Rectal smooth muscle tissue (tissue), 1 donor: Measurements from ENCODE around the gene GABARAPL2.
A peak's percentile ranks its signal among the peaks of the same experiment; 100 is the strongest.
"Not testable (repeated sequence)": the region's sequence is repeated elsewhere in the genome, so short reads cannot be mapped to it uniquely, and the experiment has no call there.

Experiments used
- H3K27ac ChIP-seq: one replicate; pipeline ENCODE4 v1.7.0; 2013; ENCODE audit warnings: low read depth, low read length, inconsistent platforms
- H3K27me3 ChIP-seq: one replicate; pipeline ENCODE4 v1.7.0; 2013; ENCODE audit warnings: low read length; ENCODE audit not compliant: control insufficient read depth, insufficient read depth
- H3K36me3 ChIP-seq: one replicate; pipeline ENCODE4 v1.7.0; 2013; ENCODE audit warnings: low read length; ENCODE audit not compliant: control insufficient read depth, insufficient read depth
- H3K4me1 ChIP-seq: one replicate; pipeline ENCODE4 v1.7.0; 2013; ENCODE audit warnings: low read length; ENCODE audit not compliant: control insufficient read depth, insufficient read depth
- H3K4me3 ChIP-seq: one replicate; pipeline ENCODE4 v1.7.0; 2013; ENCODE audit warnings: low read length
- H3K9ac ChIP-seq: one replicate; pipeline ENCODE4 v1.7.0; 2013; ENCODE audit warnings: low read length

Gene GABARAPL2

DNA sequence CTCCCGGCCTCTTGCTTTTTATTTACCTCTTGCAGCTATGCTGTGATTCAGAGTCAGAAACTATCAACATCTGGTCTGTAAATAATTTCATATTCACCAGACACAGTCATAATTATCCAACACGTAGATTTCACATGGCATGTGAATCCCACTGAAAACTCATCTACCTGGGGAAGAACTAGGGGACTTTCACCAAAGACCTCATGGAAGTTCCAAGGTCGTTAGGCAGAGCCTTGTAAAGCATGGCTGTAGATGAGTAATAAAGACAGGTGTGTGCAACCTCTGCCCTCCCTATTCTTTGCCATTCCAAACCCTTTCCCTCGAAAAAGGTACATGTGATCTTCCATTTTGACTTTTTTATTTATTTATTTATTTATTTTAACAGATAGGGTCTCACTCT lies 28.4 kb upstream of the GABARAPL2 start:
- H3K9ac ChIP-seq = no peak overlapping the region
- no peaks in the 10 kb centered on the region for H3K4me1 ChIP-seq
- no peak overlapping the region for H3K27ac ChIP-seq
- H3K27me3 ChIP-seq = no peaks in the 10 kb centered on the region
- H3K36me3 ChIP-seq = peaks cover 2% of the 10 kb centered on the region
- no peak overlapping the region for H3K4me3 ChIP-seq

DNA sequence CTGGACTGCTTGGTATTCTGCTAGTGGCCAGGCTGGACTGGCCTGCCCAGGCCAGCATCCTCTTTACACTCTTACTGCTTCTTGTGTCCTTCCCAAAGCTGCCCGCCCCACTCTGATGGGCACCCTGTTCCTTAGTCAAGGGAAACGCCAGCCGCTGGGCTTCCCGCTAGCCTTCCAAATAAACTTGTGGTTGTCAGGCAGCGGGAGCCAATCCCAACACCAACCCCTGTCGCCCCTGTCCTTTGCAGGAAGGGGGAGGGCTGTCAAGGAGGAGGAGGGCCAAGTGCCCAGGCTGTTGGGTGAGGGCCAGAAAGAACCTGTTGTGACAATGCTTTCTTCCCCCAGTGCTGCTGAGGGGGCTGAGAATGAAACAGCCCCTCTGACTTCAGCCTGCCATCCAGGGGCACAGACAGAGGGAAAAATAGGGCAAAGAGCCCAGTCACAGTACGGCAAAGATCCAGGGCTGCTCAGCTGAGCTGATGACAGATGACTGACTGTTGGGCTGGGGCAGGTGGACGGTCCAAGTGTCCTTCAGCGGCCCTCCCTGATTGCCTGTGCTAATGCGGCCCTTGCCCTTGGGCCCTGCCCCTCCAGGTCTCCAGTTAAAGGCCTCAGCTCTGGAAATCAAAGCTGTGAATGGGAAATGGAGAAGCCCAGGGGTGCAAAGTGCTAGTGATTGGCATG lies 27.2 kb upstream of the GABARAPL2 start:
- not testable (repeated sequence) for H3K27me3 ChIP-seq, H3K4me1 ChIP-seq, H3K9ac ChIP-seq, H3K36me3 ChIP-seq, H3K4me3 ChIP-seq, H3K27ac ChIP-seq

DNA sequence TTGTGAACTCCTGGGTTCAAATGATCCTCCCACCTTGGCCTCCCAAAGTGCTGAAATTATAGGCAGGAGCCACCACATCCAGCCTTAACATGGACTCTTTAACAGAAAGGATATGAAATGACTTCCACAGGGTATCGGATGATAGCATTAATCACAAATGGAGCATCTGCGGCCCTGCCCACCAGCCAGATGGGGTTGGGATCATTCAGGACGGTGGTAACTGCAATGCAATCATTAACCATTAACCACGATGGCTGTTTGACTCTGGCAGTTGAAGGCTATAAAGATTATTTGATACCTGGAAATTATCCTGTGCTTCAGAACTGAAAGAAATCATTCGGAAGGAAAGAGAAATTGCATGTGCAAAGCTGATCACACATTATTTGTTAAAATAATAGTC lies 24.9 kb upstream of the GABARAPL2 start:
- peaks cover 2% of the 10 kb centered on the region for H3K36me3 ChIP-seq
- no peak overlapping the region for H3K27ac ChIP-seq
- H3K4me1 ChIP-seq = no peaks in the 10 kb centered on the region
- H3K27me3 ChIP-seq = no peaks in the 10 kb centered on the region
- no peak overlapping the region for H3K9ac ChIP-seq
- H3K4me3 ChIP-seq = no peak overlapping the region

DNA sequence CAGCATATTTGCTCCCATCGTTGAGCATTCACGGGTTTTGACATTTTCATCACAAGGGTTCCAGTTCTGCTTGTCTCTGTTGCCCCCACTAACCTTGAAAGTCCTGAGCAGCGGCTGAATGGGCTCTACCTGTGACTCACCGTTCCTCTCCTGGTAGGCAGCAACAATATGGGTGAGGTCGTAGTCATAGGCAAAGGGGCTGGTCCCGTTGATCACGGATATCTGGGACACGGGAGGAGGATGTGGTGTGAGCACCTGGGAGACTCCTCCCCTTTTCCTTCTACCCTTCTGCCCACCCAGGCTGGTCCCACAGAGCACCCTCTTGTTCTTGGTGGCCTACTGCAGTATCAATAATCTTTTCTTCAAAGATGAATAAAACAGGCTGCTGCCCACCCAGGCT lies 23.7 kb upstream of the GABARAPL2 start:
- not testable (repeated sequence) for H3K36me3 ChIP-seq, H3K4me3 ChIP-seq, H3K27me3 ChIP-seq, H3K27ac ChIP-seq, H3K9ac ChIP-seq, H3K4me1 ChIP-seq

DNA sequence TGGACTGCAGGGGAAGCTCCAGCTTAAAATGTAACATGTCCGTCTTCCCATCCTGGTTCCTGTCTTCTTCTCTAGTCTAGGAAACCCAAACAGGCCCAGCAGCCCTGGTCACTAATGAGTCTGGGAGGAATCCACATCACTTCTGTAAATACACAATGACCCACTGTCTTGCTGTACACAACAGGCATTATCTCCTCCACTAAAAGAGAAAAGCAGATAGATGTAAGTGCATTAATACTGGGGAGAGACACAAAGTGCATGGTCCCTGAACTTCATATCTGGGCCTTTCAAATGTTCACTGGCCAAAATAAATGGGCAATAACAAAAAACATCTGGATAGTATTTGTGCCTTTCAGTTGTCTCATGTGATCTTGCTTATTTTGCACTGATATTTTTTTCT lies 20.3 kb upstream of the GABARAPL2 start:
- H3K4me1 ChIP-seq, H3K4me3 ChIP-seq, H3K36me3 ChIP-seq, H3K27ac ChIP-seq, H3K9ac ChIP-seq, H3K27me3 ChIP-seq: not testable (repeated sequence)

DNA sequence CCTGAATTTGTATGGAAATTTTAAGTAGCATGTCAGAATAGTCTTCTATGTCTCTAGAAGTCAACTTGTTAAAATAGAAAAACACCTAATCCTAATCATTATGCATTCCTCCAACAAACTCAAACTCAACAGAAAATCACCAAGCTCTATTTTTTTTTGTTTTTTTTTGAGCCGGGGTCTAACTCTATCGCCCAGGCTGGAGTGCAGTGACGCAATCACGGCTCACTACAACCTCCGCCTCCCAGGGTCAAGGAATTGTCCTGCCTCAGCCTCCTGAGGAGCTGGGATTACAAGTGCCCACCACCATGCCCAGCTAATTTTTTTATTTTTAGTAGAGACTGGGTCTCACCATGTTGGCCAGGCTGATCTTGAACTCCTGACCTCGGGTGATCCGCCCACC lies 19.9 kb upstream of the GABARAPL2 start:
- Histone ChIP-seq H3K4me1 (no peaks in the 10 kb centered on the region), H3K27me3 (no peaks in the 10 kb centered on the region), H3K27ac (no peak overlapping the region), H3K36me3 (no peaks in the 10 kb centered on the region), H3K9ac (no peak overlapping the region), H3K4me3 (no peak overlapping the region)

DNA sequence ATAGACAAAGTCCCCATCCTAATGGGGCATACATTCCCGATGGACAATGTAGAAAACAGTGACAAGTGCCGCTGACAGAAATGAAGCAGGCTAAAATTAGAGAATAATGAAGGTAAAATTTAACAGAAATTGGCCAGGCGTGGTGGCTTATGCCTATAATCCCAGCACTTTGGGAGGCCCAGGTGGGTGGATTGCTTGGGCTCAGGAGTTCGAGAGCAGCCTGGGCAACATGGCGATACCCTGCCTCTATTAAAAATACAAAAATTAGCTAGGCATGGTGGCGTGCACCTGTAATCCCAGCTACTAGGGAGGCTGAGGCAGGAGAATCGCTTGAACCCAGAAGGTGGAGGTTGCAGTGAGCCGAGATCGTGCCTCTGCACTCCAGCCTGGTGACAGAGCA lies 17.7 kb upstream of the GABARAPL2 start:
- not testable (repeated sequence) for H3K27ac ChIP-seq, H3K36me3 ChIP-seq, H3K27me3 ChIP-seq, H3K4me3 ChIP-seq, H3K4me1 ChIP-seq, H3K9ac ChIP-seq

DNA sequence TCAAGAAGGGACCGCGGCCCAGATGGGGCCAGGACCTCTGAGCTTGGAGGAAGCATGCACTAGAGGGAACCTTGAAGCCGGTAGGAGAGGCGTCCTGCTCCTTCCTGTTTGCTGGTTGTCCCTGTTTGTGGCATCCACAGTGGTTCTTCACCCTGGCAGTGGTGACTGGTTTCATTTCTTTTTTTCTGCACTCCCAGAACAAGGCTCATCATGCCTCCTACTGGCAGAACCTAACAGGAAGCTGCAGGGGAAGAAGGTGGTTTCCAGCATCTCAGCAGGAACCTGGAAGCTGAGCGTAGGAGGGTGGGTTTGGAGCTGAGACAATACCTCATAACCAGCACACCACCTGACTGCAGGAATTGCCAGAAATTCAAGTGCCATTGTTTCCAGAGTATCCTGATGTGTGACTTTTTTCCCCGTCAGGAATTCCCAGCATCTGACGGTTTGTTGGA lies 15.9 kb upstream of the GABARAPL2 start:
- no peaks in the 10 kb centered on the region for H3K27me3 ChIP-seq
- H3K9ac ChIP-seq = no peak overlapping the region
- no peaks in the 10 kb centered on the region for H3K4me1 ChIP-seq
- peak overlapping the region; percentile 49 for H3K4me3 ChIP-seq
- no peaks in the 10 kb centered on the region for H3K36me3 ChIP-seq
- no peak overlapping the region for H3K27ac ChIP-seq

DNA sequence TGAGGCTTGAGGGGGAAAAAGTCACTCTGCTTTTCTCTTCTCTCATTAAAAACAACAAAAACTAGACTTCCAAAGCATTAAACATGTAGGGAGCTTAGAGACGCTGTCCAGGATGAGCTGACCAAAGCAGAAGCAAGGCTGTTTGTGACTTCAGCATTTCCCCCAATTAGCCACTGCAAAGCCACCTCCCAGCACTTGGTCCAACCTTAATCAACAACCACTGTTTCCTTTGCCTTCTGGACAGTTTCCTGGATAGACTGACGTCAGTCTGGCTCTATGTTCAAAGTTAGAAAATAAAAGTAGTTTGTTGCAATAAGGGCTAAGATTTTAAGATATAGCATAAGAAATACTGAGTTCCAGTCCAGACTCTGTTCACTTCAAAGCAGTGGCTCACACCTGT lies 13.2 kb upstream of the GABARAPL2 start:
- Histone ChIP-seq H3K4me3 (no peak overlapping the region), H3K4me1 (no peaks in the 10 kb centered on the region), H3K36me3 (no peaks in the 10 kb centered on the region), H3K9ac (no peak overlapping the region), H3K27me3 (no peaks in the 10 kb centered on the region), H3K27ac (no peak overlapping the region)

DNA sequence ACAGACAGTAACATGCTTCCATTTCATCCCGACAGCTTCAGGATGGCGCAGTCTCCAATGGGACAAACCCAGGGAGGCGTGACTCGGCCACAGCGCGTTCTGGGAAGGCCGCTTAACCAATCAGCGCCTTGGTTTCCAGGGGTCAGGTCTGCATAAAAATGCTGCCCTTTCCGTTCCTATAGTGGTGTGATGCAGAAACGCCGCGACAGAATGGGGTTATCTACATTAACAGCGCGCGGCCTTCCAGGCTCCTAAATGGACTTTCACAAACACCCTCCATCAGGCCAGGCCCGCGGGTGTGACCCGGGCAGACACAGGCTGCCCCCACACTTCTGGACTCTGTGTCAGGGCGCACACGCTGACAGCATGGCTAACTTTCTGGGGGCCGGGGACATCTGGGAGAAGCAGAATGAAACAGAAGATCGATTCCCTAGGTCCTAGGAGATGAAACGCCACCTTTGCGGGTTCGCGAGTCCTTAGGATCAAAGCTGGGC lies 10.9 kb upstream of the GABARAPL2 start:
- Histone ChIP-seq H3K27ac (peak overlapping the region; percentile 89), H3K36me3 (no peaks in the 10 kb centered on the region), H3K9ac (peak overlapping the region; percentile 16), H3K4me3 (peak overlapping the region; percentile 95), H3K27me3 (no peaks in the 10 kb centered on the region), H3K4me1 (no peaks in the 10 kb centered on the region)

DNA sequence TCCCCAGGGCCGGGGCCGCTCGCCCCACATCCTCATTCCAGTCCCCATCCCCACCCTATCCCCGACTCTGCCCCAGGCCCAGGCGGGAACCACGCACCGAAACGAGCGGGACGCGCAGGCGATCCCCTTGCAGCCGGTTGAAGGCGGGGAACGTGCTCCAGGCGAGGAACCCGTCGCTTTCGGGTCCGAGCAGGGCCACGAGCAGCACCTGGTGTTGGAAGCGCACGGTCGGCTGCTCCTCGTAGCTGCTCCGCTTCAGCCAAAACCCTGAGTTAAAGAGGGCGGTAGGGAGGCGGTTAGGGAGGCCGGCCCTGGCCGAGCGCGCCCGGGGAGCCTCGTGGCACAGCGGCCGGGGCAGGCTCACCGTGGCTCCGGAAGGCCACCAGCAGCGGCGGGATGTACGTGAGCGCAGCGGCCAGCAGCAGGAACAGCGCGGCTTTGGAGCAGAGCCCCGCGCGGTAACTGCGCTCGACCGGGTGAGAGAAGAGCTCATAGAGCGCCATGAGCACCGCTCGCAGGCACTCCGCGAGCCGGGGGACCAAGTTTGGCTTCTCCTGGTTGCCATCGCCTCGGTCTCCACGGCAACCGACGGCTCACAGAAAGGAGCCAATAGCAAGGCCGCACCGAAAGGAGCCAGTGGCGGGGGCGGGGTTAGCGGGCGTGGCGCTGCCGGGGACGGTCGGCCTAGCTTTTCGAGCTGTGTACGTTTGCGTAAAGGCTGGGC lies 10.3 kb upstream of the GABARAPL2 start, which contains the start of gene TMEM231:
Gene TMEM231, minus strand, starts transcription at position 546 of the 724 bp plus-strand sequence. Its CDS starts 43 bp downstream, at position 503.
- Histone ChIP-seq H3K36me3 (no peaks in the 10 kb centered on the region), H3K4me1 (no peaks in the 10 kb centered on the region), H3K27ac (peak within 1 kb of the TSS; percentile 89), H3K4me3 (peak within 1 kb of the TSS; percentile 95), H3K9ac (peak within 1 kb of the TSS; percentile 16), H3K27me3 (no peaks in the 10 kb centered on the region)

DNA sequence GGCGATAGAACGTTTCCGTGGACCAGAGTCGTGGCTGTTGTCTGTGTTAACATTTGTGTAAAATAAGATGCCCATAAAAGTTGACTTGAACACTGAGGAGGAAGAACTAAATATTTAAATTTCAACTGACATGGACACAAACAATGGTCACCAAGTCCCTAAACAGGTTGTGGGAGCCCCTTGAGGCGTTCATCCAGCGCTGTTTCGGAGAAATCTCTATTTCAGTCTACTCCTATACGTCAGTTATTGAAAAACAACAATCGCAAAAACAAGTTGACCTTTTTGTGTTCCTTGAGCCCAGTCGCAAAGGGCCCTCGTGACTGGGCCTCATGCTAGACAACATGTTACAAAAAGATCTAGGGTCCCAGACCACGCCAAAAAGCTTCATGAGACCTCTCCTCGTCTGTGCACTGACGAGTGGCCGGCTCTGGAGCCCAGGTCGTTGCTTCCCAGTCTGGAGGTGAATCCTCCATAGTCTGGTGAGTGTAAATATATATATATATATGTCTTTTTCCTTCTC lies 9.7 kb upstream of the GABARAPL2 start:
- H3K36me3 ChIP-seq = no peaks in the 10 kb centered on the region
- no peak overlapping the region for H3K9ac ChIP-seq
- peak overlapping the region; percentile 89 for H3K27ac ChIP-seq
- peak overlapping the region; percentile 95 for H3K4me3 ChIP-seq
- no peaks in the 10 kb centered on the region for H3K27me3 ChIP-seq
- no peaks in the 10 kb centered on the region for H3K4me1 ChIP-seq
